ENCODE results near the gene CDH23.

DNA sequence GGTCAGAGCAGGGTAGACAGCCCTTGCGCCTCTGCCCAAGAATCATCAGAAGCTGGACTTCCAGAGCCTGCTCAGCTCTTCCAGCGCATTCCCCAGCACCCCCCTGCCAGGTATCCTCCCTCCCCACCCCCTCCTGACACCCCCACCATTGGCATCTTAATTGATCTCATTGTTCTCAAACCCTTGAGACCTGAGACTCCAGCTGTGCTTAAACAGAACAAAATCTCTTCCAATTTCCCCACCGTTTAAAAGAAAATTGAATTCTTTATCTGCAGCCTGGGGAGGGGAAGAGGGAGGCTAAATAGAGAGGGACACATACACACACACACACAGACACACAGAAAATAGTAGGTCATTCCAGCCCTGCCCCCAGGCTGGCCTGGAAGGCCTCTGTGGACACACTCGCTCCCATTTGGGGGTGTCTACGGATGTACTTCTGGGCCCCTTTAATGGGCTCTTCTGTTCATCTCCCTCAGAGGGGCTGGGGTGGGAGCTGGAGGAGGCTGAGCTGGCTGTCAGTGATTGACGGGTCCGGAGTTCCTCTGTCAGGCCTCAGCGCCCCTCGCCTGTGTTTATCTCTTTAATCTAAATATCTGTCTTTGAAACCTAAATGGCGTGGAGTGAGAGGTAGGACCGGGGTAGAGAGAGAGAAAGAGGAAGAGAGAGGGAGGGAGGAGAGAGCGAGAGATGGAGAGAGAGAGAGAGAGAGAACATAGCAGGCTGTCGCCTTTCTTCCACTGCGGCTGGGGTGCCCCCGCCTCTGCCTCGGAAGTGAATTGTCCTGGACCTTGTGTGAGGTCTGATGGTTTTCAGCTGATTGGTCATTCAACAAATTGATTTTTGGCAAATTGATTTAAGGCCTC, 261.1 kb downstream of the CDH23 start:
- TF ChIP-seq, protein P1, sequence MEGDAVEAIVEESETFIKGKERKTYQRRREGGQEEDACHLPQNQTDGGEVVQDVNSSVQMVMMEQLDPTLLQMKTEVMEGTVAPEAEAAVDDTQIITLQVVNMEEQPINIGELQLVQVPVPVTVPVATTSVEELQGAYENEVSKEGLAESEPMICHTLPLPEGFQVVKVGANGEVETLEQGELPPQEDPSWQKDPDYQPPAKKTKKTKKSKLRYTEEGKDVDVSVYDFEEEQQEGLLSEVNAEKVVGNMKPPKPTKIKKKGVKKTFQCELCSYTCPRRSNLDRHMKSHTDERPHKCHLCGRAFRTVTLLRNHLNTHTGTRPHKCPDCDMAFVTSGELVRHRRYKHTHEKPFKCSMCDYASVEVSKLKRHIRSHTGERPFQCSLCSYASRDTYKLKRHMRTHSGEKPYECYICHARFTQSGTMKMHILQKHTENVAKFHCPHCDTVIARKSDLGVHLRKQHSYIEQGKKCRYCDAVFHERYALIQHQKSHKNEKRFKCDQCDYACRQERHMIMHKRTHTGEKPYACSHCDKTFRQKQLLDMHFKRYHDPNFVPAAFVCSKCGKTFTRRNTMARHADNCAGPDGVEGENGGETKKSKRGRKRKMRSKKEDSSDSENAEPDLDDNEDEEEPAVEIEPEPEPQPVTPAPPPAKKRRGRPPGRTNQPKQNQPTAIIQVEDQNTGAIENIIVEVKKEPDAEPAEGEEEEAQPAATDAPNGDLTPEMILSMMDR (IDR thresholded peaks at IDR 0.05), result no peak
- TF ChIP-seq POLR2A (IDR thresholded peaks at IDR 0.05), result no peak

Data from vagina (tissue), 2 donors.